CD14-positive monocyte (primary cell): ENCODE data around the gene CYP27C1. TPM values are rescaled to one million over a fixed set of nuclear protein-coding genes. Genes with fewer than 3 reads are reported as not detected.

Source experiments
- DNase-seq, 3 donors: peaks; one replicate each; pipeline ENCODE4 v3.0.0-alpha.2; 2011 to 2022
- H2AFZ ChIP-seq: 2 replicates; pipeline ENCODE4 v1.6.0; 2012; ENCODE audit warnings: mild to moderate bottlenecking, low read depth, low read length, inconsistent platforms; ENCODE audit not compliant: insufficient read depth, poor library complexity, severe bottlenecking
- H3K27ac ChIP-seq, 2 donors: 1 replicate in 1 of 2; 2 replicates in 1 of 2; pipeline ENCODE4 v1.5.1; 2012 to 2013; ENCODE audit warnings: low read length in 2 of 2, control low read depth in 1 of 2, inconsistent platforms in 1 of 2, low read depth in 1 of 2, mild to moderate bottlenecking in 1 of 2
- H3K27me3 ChIP-seq, 2 donors: one replicate each; pipeline versions ENCODE4 v1.6.0 to v1.6.1; 2011 to 2013; ENCODE audit warnings: low read length in 2 of 2; ENCODE audit not compliant: control insufficient read depth in 2 of 2, insufficient read depth in 2 of 2
- H3K36me3 ChIP-seq, 2 donors: replicated peaks in 1 of 2; 1 replicate in 1 of 2; 2 replicates in 1 of 2; pipeline versions ENCODE4 v1.5.1 to v1.6.1; 2012 to 2013; ENCODE audit warnings: low read length in 2 of 2, control low read depth in 1 of 2, inconsistent platforms in 1 of 2, mild to moderate bottlenecking in 1 of 2; ENCODE audit not compliant: insufficient read depth in 2 of 2, control insufficient read depth in 1 of 2
- H3K4me1 ChIP-seq, 2 donors: 1 replicate in 1 of 2; 2 replicates in 1 of 2; pipeline versions ENCODE4 v1.5.1 to v1.6.1; 2012 to 2013; ENCODE audit warnings: low read length in 2 of 2, control low read depth in 1 of 2, inconsistent platforms in 1 of 2, mild to moderate bottlenecking in 1 of 2, moderate library complexity in 1 of 2; ENCODE audit not compliant: insufficient read depth in 2 of 2, control insufficient read depth in 1 of 2
- H3K4me2 ChIP-seq: replicated peaks from 2 replicates; pipeline ENCODE3; 2012; ENCODE audit warnings: low read length, moderate library complexity, mild to moderate bottlenecking; ENCODE audit not compliant: poor library complexity, severe bottlenecking; ENCODE audit errors: extremely low read depth
- H3K4me3 ChIP-seq, 3 experiments: fragments of 200-600 bp in 1 of 3; sonication (generic) in 1 of 3; replicated peaks in 1 of 3; 1 replicate in 2 of 3; 2 replicates in 1 of 3; pipeline ENCODE4 v1.5.1; 2011 to 2013; ENCODE audit warnings: low read length in 3 of 3, mild to moderate bottlenecking in 3 of 3, control low read depth in 2 of 3, low read depth in 2 of 3, inconsistent platforms in 1 of 3, moderate library complexity in 1 of 3
- H3K79me2 ChIP-seq: 2 replicates; pipeline ENCODE4 v1.6.0; 2012; ENCODE audit warnings: mild to moderate bottlenecking, control low read depth, inconsistent platforms, low read length, moderate library complexity; ENCODE audit not compliant: insufficient read depth
- H3K9ac ChIP-seq: 2 replicates; pipeline ENCODE4 v1.6.0; 2017; ENCODE audit warnings: low read length, mild to moderate bottlenecking; ENCODE audit not compliant: insufficient read depth, poor library complexity, severe bottlenecking
- H3K9me3 ChIP-seq, 2 donors: replicated peaks in 1 of 2; 1 replicate in 1 of 2; 2 replicates in 1 of 2; pipeline versions ENCODE4 v1.5.1 to v1.6.1; 2012 to 2013; ENCODE audit warnings: low read length in 2 of 2, control low read depth in 1 of 2; ENCODE audit not compliant: control insufficient read depth in 1 of 2, insufficient read depth in 1 of 2
- H4K20me1 ChIP-seq: 2 replicates; pipeline ENCODE4 v1.6.0; 2012; ENCODE audit warnings: mild to moderate bottlenecking, low read length, control low read depth, moderate library complexity; ENCODE audit not compliant: insufficient read depth
- H3K27ac Mint-ChIP-seq, 7 donors: one replicate each; pipeline ENCODE4 v1.8.0; 2020; ENCODE audit warnings: mild to moderate bottlenecking in 7 of 7, mixed read lengths in 7 of 7, moderate library complexity in 6 of 7, inconsistent platforms in 2 of 7
- H3K27me3 Mint-ChIP-seq, 3 donors: one replicate each; pipeline ENCODE4 v1.8.0; 2021 to 2022; ENCODE audit warnings: low read depth in 3 of 3, mild to moderate bottlenecking in 3 of 3, mixed read lengths in 3 of 3, moderate library complexity in 3 of 3, inconsistent platforms in 1 of 3
- H3K36me3 Mint-ChIP-seq, 2 donors: one replicate each; pipeline ENCODE4 v1.8.0; 2020; ENCODE audit warnings: mixed read lengths in 2 of 2, inconsistent platforms in 1 of 2, mild to moderate bottlenecking in 1 of 2
- H3K4me1 Mint-ChIP-seq: one replicate; pipeline ENCODE4 v1.8.0; 2020; ENCODE audit warnings: mild to moderate bottlenecking, mixed read lengths
- H3K4me3 Mint-ChIP-seq, 2 donors: one replicate each; pipeline ENCODE4 v1.8.0; 2020; ENCODE audit warnings: mild to moderate bottlenecking in 2 of 2, mixed read lengths in 2 of 2, moderate library complexity in 1 of 2
- H3K9me3 Mint-ChIP-seq, 7 donors: one replicate each; pipeline ENCODE4 v1.8.0; 2020 to 2022; ENCODE audit warnings: mixed read lengths in 7 of 7, mild to moderate bottlenecking in 6 of 7, moderate library complexity in 6 of 7, inconsistent platforms in 2 of 7
- CTCF ChIP-seq: fragments of 200-600 bp; IDR thresholded peaks from one replicate; pipeline ENCODE4 v1.8.0; 2022; ENCODE audit warnings: antibody characterized with exemption, mild to moderate bottlenecking
- WGBS: methylation state at CpG from one replicate; pipeline ENCODE4 v1.1.5; 2013; ENCODE audit warnings: missing lambda C conversion rate; ENCODE audit not compliant: insufficient coverage; 5-methylcytosine and 5-hydroxymethylcytosine counted together
- intact Hi-C, 2 donors: fragments of 100-400 bp; cut with micrococcal nuclease; formaldehyde crosslinking; loops; one replicate each; pipeline versions ENCODE4 v1.15.0 to v1.15.1; 2023
- polyA plus RNA-seq, 3 donors: library from polyadenylated mRNA; depleted of rRNA in 1 of 3; unstranded in 2 of 3; stranded (reverse) in 1 of 3; fragments of 300-500 nt in 2 of 3; fragments of >200 nt in 1 of 3; fragmentation: Illumina TruSeq in 2 of 3; gene quantifications; 1 replicate in 2 of 3; 2 replicates in 1 of 3; pipeline ENCODE4 v1.2.3, GENCODE V29; 2012 to 2021
- small RNA-seq: library from RNA; depleted of rRNA; stranded (forward); fragments of <200 nt; gene quantifications from one replicate; pipeline ENCODE3, GENCODE V24; 2012; ENCODE audit warnings: low read depth; ENCODE audit not compliant: insufficient read length

Gene CYP27C1
- polyA plus RNA-seq, 3 donors: not detected

GRCh38 chr2:127134235-127134634, 85.9 kb downstream of the CYP27C1 start:
- Histone ChIP-seq H3K27ac (no peak overlapping the region), H4K20me1 (no peaks in the 10 kb centered on the region), H3K27me3 (no peaks in the 10 kb centered on the region), H3K9me3 (no peaks in the 10 kb centered on the region), H3K4me3 (peak overlapping the region in 1 of 3 experiments; percentile 43), H3K9ac (no peak overlapping the region), H3K79me2 (no peaks in the 10 kb centered on the region), H3K4me1 (peaks cover 24 to 34% of the 10 kb centered on the region in 2 donors), H2AFZ (peak overlapping the region; percentile 34), H3K4me2 (no peak overlapping the region), H3K36me3 (no peaks in the 10 kb centered on the region)
- H3K9me3 Mint-ChIP-seq: peaks cover 0 to 8% (median 1%) of the 10 kb centered on the region in 7 donors
- no CpG with 5 or more reads among the region's 4 CpGs for WGBS
- H3K36me3 Mint-ChIP-seq: no peaks in the 10 kb centered on the region
- peaks cover 0 to 3% (median 0%) of the 10 kb centered on the region in 3 donors for H3K27me3 Mint-ChIP-seq
- intact Hi-C loops: no loop called here
- H3K4me3 Mint-ChIP-seq: no peak overlapping the region
- peak overlapping the region in 4 of 7 donors; percentile 6 to 72 (median 62) for H3K27ac Mint-ChIP-seq
- peaks cover 28% of the 10 kb centered on the region for H3K4me1 Mint-ChIP-seq
- TF ChIP-seq CTCF: no peak
- DNase-seq: no peak

Small RNA genes within 50 kb of the gene (small RNA-seq; reads per million reads assigned to genes)
- gene NIFKP9: not detected

Other genes starting within 250 kb of the CYP27C1 start
- gene BIN1, start 113.1 kb downstream of the CYP27C1 start, polyA plus RNA-seq: 1 to 10 TPM; 3.4 to 7.5 (median 4.1) TPM
- gene ERCC3, start 73.8 kb upstream of the CYP27C1 start, polyA plus RNA-seq: 10 to 100 TPM; 13.2 to 49.7 (median 16.9) TPM
- 10 to 100 TPM; 16.0 to 86.4 (median 66.3) TPM for gene MAP3K2, start 167.7 kb upstream of the CYP27C1 start, polyA plus RNA-seq
- under 1 TPM in 1 of 3 donors, not detected in 2; 0.69 TPM for gene PROC, start 198.1 kb upstream of the CYP27C1 start, polyA plus RNA-seq